GM20000 (cell line): ENCODE results near the gene FBXW4.
"Not testable (repeated sequence)": the region's sequence is repeated elsewhere in the genome, so short reads cannot be mapped to it uniquely, and the experiment has no call there.

Experiments
- DNase-seq: peaks from one replicate; pipeline ENCODE4 v3.0.0; 2012; ENCODE audit warnings: low spot score
- CTCF ChIP-seq: IDR thresholded peaks from 2 replicates; pipeline ENCODE4 v1.5.1; 2012; ENCODE audit warnings: mild to moderate bottlenecking, control low read depth; ENCODE audit errors: extremely low read depth, missing control alignments

The FBXW4 gene

GRCh38 chr10:101647255-101647654 lies 47.7 kb downstream of the FBXW4 start:
- no peak for DNase-seq
- TF ChIP-seq CTCF, result no peak

DNA sequence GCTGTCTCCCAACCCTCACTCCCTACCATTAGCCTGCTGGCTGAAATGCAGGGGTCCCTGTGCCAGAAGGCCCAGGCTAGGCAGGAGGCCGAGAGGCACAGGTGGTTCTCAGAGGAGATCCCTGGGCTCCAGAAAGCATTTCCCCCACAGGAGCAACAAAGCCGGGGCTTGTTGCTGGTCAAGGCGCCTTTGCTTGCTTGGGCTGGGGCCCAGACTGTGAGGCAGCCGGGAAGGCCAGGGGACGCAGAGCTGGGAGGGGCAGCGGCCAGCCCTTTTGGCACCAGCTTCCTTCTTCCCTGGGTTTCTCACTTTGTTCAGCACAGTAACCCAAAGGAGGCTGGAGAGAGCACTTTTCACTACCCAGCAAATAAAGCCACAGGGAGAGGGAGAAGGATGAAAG lies 48.6 kb downstream of the FBXW4 start:
- no peak for TF ChIP-seq CTCF
- no peak for DNase-seq

- no peak for DNase-seq
- no peak for TF ChIP-seq CTCF
These were observed 49.3 kb downstream of the FBXW4 start for GRCh38 chr10:101645659-101646058.

DNA sequence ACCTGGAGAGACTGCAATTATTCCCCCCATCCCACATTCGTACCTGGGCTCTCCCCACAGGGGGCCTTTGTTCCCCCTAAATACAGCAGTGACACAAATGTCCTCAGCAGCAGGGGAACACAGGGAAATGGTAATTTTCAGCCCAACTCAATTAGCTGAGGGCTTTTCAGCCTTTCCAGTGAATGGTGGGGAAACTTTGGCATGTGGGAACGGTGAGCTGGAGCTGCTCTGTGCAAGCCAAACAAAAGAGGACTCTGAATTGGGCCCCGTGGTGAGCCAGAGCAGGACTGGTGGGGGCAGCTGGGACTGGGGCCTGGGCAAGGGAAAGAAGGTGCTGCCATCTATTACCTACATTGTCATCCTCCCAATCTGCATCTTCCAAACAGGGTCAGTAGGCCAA lies 51.0 kb downstream of the FBXW4 start:
- no peak for DNase-seq
- no peak for TF ChIP-seq CTCF

DNA sequence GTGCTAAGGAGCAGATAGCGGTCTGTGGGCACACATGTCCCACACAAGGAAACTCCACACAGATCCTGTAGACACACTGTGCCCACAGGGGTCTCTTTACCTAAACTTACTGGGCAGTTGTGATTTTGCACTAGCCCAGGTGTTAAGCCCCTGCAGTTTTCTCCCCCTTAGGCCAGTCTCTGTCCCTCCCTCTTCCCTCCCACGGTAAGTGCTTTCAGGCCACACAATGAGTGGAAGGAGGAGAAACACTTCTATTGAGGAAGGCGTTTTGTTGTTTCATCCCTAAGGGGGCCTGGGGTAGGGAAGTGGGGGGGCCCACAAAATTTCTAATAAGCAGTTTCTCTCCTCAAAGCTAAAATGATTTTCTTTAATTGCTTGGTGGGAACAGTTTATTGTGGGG lies 51.4 kb downstream of the FBXW4 start:
- DNase-seq, result no peak
- TF ChIP-seq CTCF, result no peak

- DNase-seq, result no peak
- TF ChIP-seq CTCF, result no peak
These were observed 55.6 kb downstream of the FBXW4 start for GRCh38 chr10:101639141-101639900.

DNA sequence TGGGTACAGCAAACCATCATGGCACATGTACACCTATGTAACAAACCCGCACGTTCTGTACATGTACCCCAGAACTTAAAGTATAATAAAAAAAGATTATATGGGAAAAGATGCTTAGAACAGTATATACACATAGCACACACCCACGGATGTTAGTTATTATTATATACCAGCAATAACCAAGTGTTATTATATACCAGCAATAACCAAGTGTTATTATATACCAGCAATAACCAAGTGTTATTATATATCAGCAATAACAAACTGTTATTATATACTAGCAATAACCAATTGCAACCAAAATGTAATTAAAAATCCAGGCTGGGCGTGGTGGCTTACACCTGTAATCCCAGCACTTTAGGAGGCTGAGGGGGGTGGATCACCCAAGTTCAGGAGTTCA lies 61.5 kb downstream of the FBXW4 start:
- not testable (repeated sequence) for DNase-seq

GRCh38 chr10:101631821-101632475 lies 63.0 kb downstream of the FBXW4 start:
- no peak for TF ChIP-seq CTCF
- DNase-seq, result no peak
